Stomach (tissue), 4 donors: ENCODE results near the gene RNF13.

Experiments used
- POLR2A ChIP-seq, 4 donors: fragments of 450-650 bp; IDR thresholded peaks; one replicate each; pipeline ENCODE4 v1.6.1; 2016; ENCODE audit warnings: antibody characterized with exemption in 4 of 4, control low read depth in 2 of 4, mild to moderate bottlenecking in 1 of 4, moderate library complexity in 1 of 4
- POLR2AphosphoS5 ChIP-seq, 3 donors: sonication (generic); formaldehyde crosslinking; IDR thresholded peaks; one replicate each; pipeline ENCODE4 v1.6.1; 2016; ENCODE audit warnings: antibody characterized with exemption in 3 of 3
- TF ChIP-seq, protein P1 (sequence below), 7 experiments: fragments of 450-650 bp in 4 of 7; fragments of 200-600 bp in 3 of 7; sonication (generic) in 3 of 7; IDR thresholded peaks; one replicate each; pipeline ENCODE4 v1.5.1; 2016 to 2019; ENCODE audit warnings: antibody characterized with exemption in 7 of 7, control low read depth in 2 of 7, mild to moderate bottlenecking in 1 of 7

- TF ChIP-seq POLR2AphosphoS5 (IDR thresholded peaks at IDR 0.05), result no peak
- TF ChIP-seq, protein P1, sequence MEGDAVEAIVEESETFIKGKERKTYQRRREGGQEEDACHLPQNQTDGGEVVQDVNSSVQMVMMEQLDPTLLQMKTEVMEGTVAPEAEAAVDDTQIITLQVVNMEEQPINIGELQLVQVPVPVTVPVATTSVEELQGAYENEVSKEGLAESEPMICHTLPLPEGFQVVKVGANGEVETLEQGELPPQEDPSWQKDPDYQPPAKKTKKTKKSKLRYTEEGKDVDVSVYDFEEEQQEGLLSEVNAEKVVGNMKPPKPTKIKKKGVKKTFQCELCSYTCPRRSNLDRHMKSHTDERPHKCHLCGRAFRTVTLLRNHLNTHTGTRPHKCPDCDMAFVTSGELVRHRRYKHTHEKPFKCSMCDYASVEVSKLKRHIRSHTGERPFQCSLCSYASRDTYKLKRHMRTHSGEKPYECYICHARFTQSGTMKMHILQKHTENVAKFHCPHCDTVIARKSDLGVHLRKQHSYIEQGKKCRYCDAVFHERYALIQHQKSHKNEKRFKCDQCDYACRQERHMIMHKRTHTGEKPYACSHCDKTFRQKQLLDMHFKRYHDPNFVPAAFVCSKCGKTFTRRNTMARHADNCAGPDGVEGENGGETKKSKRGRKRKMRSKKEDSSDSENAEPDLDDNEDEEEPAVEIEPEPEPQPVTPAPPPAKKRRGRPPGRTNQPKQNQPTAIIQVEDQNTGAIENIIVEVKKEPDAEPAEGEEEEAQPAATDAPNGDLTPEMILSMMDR (IDR thresholded peaks at IDR 0.05), result no peak
- no peak for TF ChIP-seq POLR2A (IDR thresholded peaks at IDR 0.05)
These were observed 36.8 kb upstream of the RNF13 start for GRCh38 chr3:149776170-149776569.
